HCEC 1CT (cell line): ENCODE data around the gene SMAD3.
"Not testable (repeated sequence)": the region's sequence is repeated elsewhere in the genome, so short reads cannot be mapped to it uniquely, and the experiment has no call there.

Experiments used
- DNase-seq: peaks from one replicate; pipeline ENCODE4 v3.0.0-alpha.2; 2017

The SMAD3 gene

GRCh38 chr15:67065531-67066005, at the start of gene SMAD3:
TSS of gene SMAD3 (plus strand) at chr15:67065602. CDS start at chr15:67066155, 553 bp downstream.
- peak; percentile 92 for DNase-seq

- DNase-seq, result no peak
These were observed 48.1 kb upstream of the SMAD3 start for GRCh38 chr15:67017311-67017710.

GRCh38 chr15:67018026-67018425, 47.4 kb upstream of the SMAD3 start:
- DNase-seq, result no peak

- no peak for DNase-seq
These were observed 47.0 kb upstream of the SMAD3 start for GRCh38 chr15:67018441-67018840.

- DNase-seq, result no peak
These were observed 46.3 kb upstream of the SMAD3 start for GRCh38 chr15:67019069-67019468.

- DNase-seq, result no peak
These were observed 45.4 kb upstream of the SMAD3 start for GRCh38 chr15:67019884-67020520.

- not testable (repeated sequence) for DNase-seq
These were observed 44.7 kb upstream of the SMAD3 start for GRCh38 chr15:67020668-67021067.

GRCh38 chr15:67021455-67021854, 43.9 kb upstream of the SMAD3 start:
- DNase-seq, result no peak

- no peak for DNase-seq
These were observed 42.8 kb upstream of the SMAD3 start for GRCh38 chr15:67022587-67023105.

GRCh38 chr15:67023517-67024313, 41.7 kb upstream of the SMAD3 start:
- no peak for DNase-seq

GRCh38 chr15:67024314-67024997, 40.9 kb upstream of the SMAD3 start:
- DNase-seq, result peak; percentile 95

GRCh38 chr15:67024998-67025368, 40.4 kb upstream of the SMAD3 start:
- DNase-seq, result no peak

GRCh38 chr15:67025719-67026609, 39.4 kb upstream of the SMAD3 start:
- peak; percentile 68 for DNase-seq

GRCh38 chr15:67026610-67026967, 38.8 kb upstream of the SMAD3 start:
- DNase-seq, result no peak

GRCh38 chr15:67028440-67028839, 37.0 kb upstream of the SMAD3 start:
- DNase-seq, result not testable (repeated sequence)

- no peak for DNase-seq
These were observed 35.2 kb upstream of the SMAD3 start for GRCh38 chr15:67030036-67030762.

GRCh38 chr15:67031331-67031730, 34.1 kb upstream of the SMAD3 start:
- no peak for DNase-seq

- no peak for DNase-seq
These were observed 32.8 kb upstream of the SMAD3 start for GRCh38 chr15:67032608-67033007.

GRCh38 chr15:67033012-67033411, 32.4 kb upstream of the SMAD3 start:
- no peak for DNase-seq

GRCh38 chr15:67033571-67034044, 31.8 kb upstream of the SMAD3 start:
- DNase-seq, result no peak

- DNase-seq, result no peak
These were observed 29.5 kb upstream of the SMAD3 start for GRCh38 chr15:67035886-67036285.
